H1 (cell line): Measurements from ENCODE around the gene SKAP2. TPM values are rescaled to one million over a fixed set of nuclear protein-coding genes. Genes with fewer than 3 reads are reported as not detected.

Experiments
- CTCF ChIA-PET: fragments of 300-600 bp; sonication (Branson Sonifier 250); formaldehyde crosslinking; loops from one replicate; lab custom pipeline; 2021; ENCODE audit not compliant: partially characterized antibody; lab: Charles Lee
- POLR2A ChIA-PET: fragments of 300-600 bp; sonication (Branson Sonifier 250); formaldehyde crosslinking; loops from one replicate; lab custom pipeline; 2021; ENCODE audit warnings: inconsistent platforms; ENCODE audit not compliant: partially characterized antibody; lab: Charles Lee
- DNase-seq, 2 experiments: peaks; one replicate each; pipeline versions ENCODE4 v3.0.0 to v3.0.0-alpha.2; 2010 to 2022; ENCODE audit warnings: low spot score in 2 of 2, low read depth in 1 of 2, mixed read lengths in 1 of 2
- FAIRE-seq: peaks from 2 replicates; lab custom pipeline; 2011; peaks lifted over from hg19 to GRCh38; lab: Jason Lieb, UNC
- H2AFZ ChIP-seq: 2 replicates; pipeline ENCODE4 v1.8.1; 2012; ENCODE audit warnings: low read length, inconsistent platforms
- H2AK5ac ChIP-seq: 2 replicates; pipeline ENCODE4 v1.6.1; 2013; ENCODE audit warnings: low read depth, low read length
- H2BK120ac ChIP-seq: replicated peaks from 2 replicates; pipeline ENCODE3; 2013; ENCODE audit warnings: low read depth, low read length, inconsistent platforms
- H2BK12ac ChIP-seq: 2 replicates; pipeline ENCODE4 v1.6.1; 2013; ENCODE audit warnings: low read depth, low read length
- H2BK15ac ChIP-seq: 2 replicates; pipeline ENCODE4 v1.6.1; 2013; ENCODE audit warnings: low read length
- H2BK20ac ChIP-seq: 2 replicates; pipeline ENCODE4 v1.6.1; 2013; ENCODE audit warnings: low read length
- H2BK5ac ChIP-seq: 2 replicates; pipeline ENCODE4 v1.6.1; 2013; ENCODE audit warnings: low read depth, low read length
- H3K14ac ChIP-seq: 2 replicates; pipeline ENCODE4 v1.6.1; 2013; ENCODE audit warnings: inconsistent platforms; ENCODE audit not compliant: insufficient read length
- H3K18ac ChIP-seq: 2 replicates; pipeline ENCODE4 v1.6.1; 2013; ENCODE audit warnings: low read length; ENCODE audit errors: extremely low read depth
- H3K23ac ChIP-seq: 2 replicates; pipeline ENCODE4 v1.6.1; 2013; ENCODE audit warnings: inconsistent platforms; ENCODE audit not compliant: insufficient read length
- H3K23me2 ChIP-seq: 2 replicates; pipeline ENCODE4 v1.6.1; 2013; ENCODE audit warnings: low read depth, low read length
- H3K27ac ChIP-seq: 2 replicates; pipeline ENCODE4 v1.6.1; 2011; ENCODE audit warnings: low read depth, low read length, inconsistent platforms
- H3K27me3 ChIP-seq, 4 experiments: replicated peaks in 1 of 4; 1 replicate in 1 of 4; 2 replicates in 3 of 4; pipeline versions ENCODE4 v1.6.1 to v1.8.1; 2011 to 2013; ENCODE audit warnings: low read length in 3 of 4, mild to moderate bottlenecking in 3 of 4, inconsistent platforms in 2 of 4, mixed read lengths in 2 of 4, moderate library complexity in 1 of 4; ENCODE audit not compliant: control insufficient read depth in 3 of 4, insufficient read depth in 3 of 4; ENCODE audit errors: extremely low read depth in 1 of 4
- H3K36me3 ChIP-seq, 4 experiments: 2 replicates each; pipeline versions ENCODE4 v1.6.1 to v1.8.1; 2011 to 2013; ENCODE audit warnings: mild to moderate bottlenecking in 4 of 4, low read length in 3 of 4, moderate library complexity in 2 of 4, control low read depth in 1 of 4, inconsistent platforms in 1 of 4; ENCODE audit not compliant: insufficient read depth in 4 of 4, control insufficient read depth in 2 of 4
- H3K4ac ChIP-seq: replicated peaks from 2 replicates; pipeline ENCODE3; 2013; ENCODE audit warnings: low read length, low read depth, mixed read lengths, inconsistent platforms; ENCODE audit not compliant: insufficient read length
- H3K4me1 ChIP-seq, 4 experiments: replicated peaks in 1 of 4; 1 replicate in 1 of 4; 2 replicates in 3 of 4; pipeline versions ENCODE4 v1.6.1 to v1.8.1; 2011 to 2013; ENCODE audit warnings: low read length in 3 of 4, inconsistent platforms in 2 of 4, mixed read lengths in 1 of 4; ENCODE audit not compliant: insufficient read depth in 4 of 4, control insufficient read depth in 3 of 4
- H3K4me2 ChIP-seq, 2 experiments: 2 replicates each; pipeline versions ENCODE4 v1.6.1 to v1.8.1; 2011 to 2013; ENCODE audit warnings: low read depth in 2 of 2, low read length in 2 of 2, control low read depth in 1 of 2, inconsistent platforms in 1 of 2, mild to moderate bottlenecking in 1 of 2; ENCODE audit not compliant: insufficient read depth in 1 of 2
- H3K4me3 ChIP-seq, 4 experiments: fragments of 200-600, 300-600 bp in 1 of 4; sonication (generic), shearing (Covaris generic), sonication (Bioruptor Twin) in 1 of 4; 2 replicates each; pipeline versions ENCODE4 v1.5.1 to v1.8.1; 2011 to 2016; ENCODE audit warnings: low read length in 4 of 4, low read depth in 3 of 4, control low read depth in 2 of 4, inconsistent platforms in 2 of 4, mild to moderate bottlenecking in 2 of 4, mixed read lengths in 1 of 4, moderate library complexity in 1 of 4; ENCODE audit not compliant: insufficient read depth in 2 of 4; ENCODE audit errors: extremely low read depth in 1 of 4
- H3K56ac ChIP-seq: replicated peaks from 2 replicates; pipeline ENCODE3; 2013; ENCODE audit warnings: low read depth, mild to moderate bottlenecking, mixed read lengths, low read length, inconsistent platforms; ENCODE audit not compliant: insufficient read length
- H3K79me1 ChIP-seq: 2 replicates; pipeline ENCODE4 v1.6.1; 2013; ENCODE audit warnings: low read depth, low read length, control low read depth
- H3K79me2 ChIP-seq, 2 experiments: 2 replicates each; pipeline versions ENCODE4 v1.6.1 to v1.8.1; 2012 to 2013; ENCODE audit warnings: low read length in 2 of 2, mild to moderate bottlenecking in 2 of 2, inconsistent platforms in 1 of 2; ENCODE audit not compliant: insufficient read depth in 2 of 2, control insufficient read depth in 1 of 2
- H3K9ac ChIP-seq, 4 experiments: replicated peaks in 1 of 4; 1 replicate in 1 of 4; 2 replicates in 3 of 4; pipeline versions ENCODE4 v1.6.1 to v1.8.1; 2011 to 2013; ENCODE audit warnings: low read depth in 3 of 4, low read length in 3 of 4, control low read depth in 2 of 4, mild to moderate bottlenecking in 2 of 4, moderate library complexity in 2 of 4, inconsistent platforms in 1 of 4; ENCODE audit errors: extremely low read depth in 1 of 4
- H3K9me3 ChIP-seq, 2 experiments: 2 replicates each; pipeline versions ENCODE4 v1.6.1 to v1.8.1; 2012 to 2013; ENCODE audit warnings: mild to moderate bottlenecking in 2 of 2, moderate library complexity in 2 of 2, control low read depth in 1 of 2, inconsistent platforms in 1 of 2, low read depth in 1 of 2, low read length in 1 of 2, mixed read lengths in 1 of 2; ENCODE audit not compliant: insufficient read depth in 2 of 2
- H4K20me1 ChIP-seq, 2 experiments: replicated peaks in 1 of 2; 2 replicates each; pipeline versions ENCODE3 to v1.8.1; 2011 to 2013; ENCODE audit warnings: inconsistent platforms in 2 of 2, low read length in 2 of 2, mild to moderate bottlenecking in 1 of 2; ENCODE audit not compliant: insufficient read depth in 2 of 2, control insufficient read depth in 1 of 2
- H4K5ac ChIP-seq: 2 replicates; pipeline ENCODE4 v1.6.1; 2013; ENCODE audit warnings: low read length, low read depth, mixed read lengths, inconsistent platforms; ENCODE audit not compliant: insufficient read length
- H4K8ac ChIP-seq: 2 replicates; pipeline ENCODE4 v1.8.0; 2013; ENCODE audit warnings: mild to moderate bottlenecking, moderate library complexity, low read length, inconsistent platforms; ENCODE audit not compliant: insufficient read depth; ENCODE audit errors: extremely low read depth
- H4K91ac ChIP-seq: replicated peaks from 2 replicates; pipeline ENCODE3; 2013; ENCODE audit warnings: low read length, mixed read lengths, inconsistent platforms; ENCODE audit not compliant: insufficient read length
- BCL11A ChIP-seq, 2 experiments: IDR thresholded peaks; one replicate each; pipeline ENCODE4 v1.6.1; 2011; ENCODE audit warnings: low read depth in 2 of 2, low read length in 2 of 2, mild to moderate bottlenecking in 2 of 2
- CBX8 ChIP-seq: fragments of 300-800, 300-1000 bp; sonication (generic); IDR thresholded peaks from 2 replicates; pipeline ENCODE4 v1.7.1; 2016; ENCODE audit warnings: low read depth, low read length, borderline replicate concordance
- CREB1 ChIP-seq: IDR thresholded peaks from 2 replicates; pipeline ENCODE4 v1.6.1; 2012; ENCODE audit warnings: inconsistent platforms
- GTF2F1 ChIP-seq: IDR thresholded peaks from 2 replicates; pipeline ENCODE4 v1.6.1; 2012; ENCODE audit warnings: low read depth, low read length, improper control_type of control experiment, borderline replicate concordance
- HDAC2 ChIP-seq, 2 experiments: fragments of 300-600 bp in 1 of 2; sonication (generic) in 1 of 2; IDR thresholded peaks; 2 replicates each; pipeline ENCODE4 v1.6.1; 2011 to 2012; ENCODE audit warnings: low read depth in 2 of 2, low read length in 2 of 2, mild to moderate bottlenecking in 2 of 2, moderate library complexity in 2 of 2, borderline replicate concordance in 1 of 2, inconsistent platforms in 1 of 2
- HDAC6 ChIP-seq: IDR thresholded peaks from one replicate; pipeline ENCODE4 v1.7.1; 2012; ENCODE audit warnings: low read depth, mild to moderate bottlenecking, inconsistent platforms, low read length, moderate library complexity
- KDM4A ChIP-seq: IDR thresholded peaks from one replicate; pipeline ENCODE4 v1.7.1; 2012; ENCODE audit warnings: low read depth, mild to moderate bottlenecking, moderate library complexity, low read length, inconsistent platforms; ENCODE audit not compliant: severe bottlenecking
- MAFK ChIP-seq: IDR thresholded peaks from 2 replicates; pipeline ENCODE4 v1.6.1; 2012; ENCODE audit warnings: low read depth, mild to moderate bottlenecking, improper control_type of control experiment, low read length
- POLR2A ChIP-seq, 2 experiments: IDR thresholded peaks; 1 replicate in 1 of 2; 2 replicates in 1 of 2; pipeline ENCODE4 v1.6.1; 2011; ENCODE audit warnings: low read depth in 2 of 2, low read length in 2 of 2, mild to moderate bottlenecking in 2 of 2; ENCODE audit errors: control extremely low read depth in 1 of 2
- RXRA ChIP-seq: IDR thresholded peaks from 2 replicates; pipeline ENCODE4 v1.6.1; 2011; ENCODE audit warnings: low read depth, mild to moderate bottlenecking, low read length, moderate library complexity; ENCODE audit not compliant: insufficient read depth
- SAP30 ChIP-seq: fragments of 300-600 bp; sonication (generic); IDR thresholded peaks from 2 replicates; pipeline ENCODE4 v1.7.1; 2012; ENCODE audit warnings: low read length, moderate library complexity, mild to moderate bottlenecking, inconsistent platforms; ENCODE audit not compliant: insufficient read depth, insufficient replicate concordance
- SIN3A ChIP-seq, 2 experiments: IDR thresholded peaks in 1 of 2; conservative IDR thresholded peaks in 1 of 2; 2 replicates each; pipeline ENCODE4 v1.6.1; 2011 to 2012; ENCODE audit warnings: low read length in 2 of 2, improper control_type of control experiment in 1 of 2, low read depth in 1 of 2, mild to moderate bottlenecking in 1 of 2
- SIRT6 ChIP-seq: IDR thresholded peaks from one replicate; pipeline ENCODE4 v1.7.1; 2012; ENCODE audit warnings: low read length, inconsistent platforms
- WGBS, 2 experiments: shearing (Covaris generic) in 1 of 2; methylation state at CpG; one replicate each; pipeline versions ENCODE4 v1.1.6 to v1.1.7; 2013 to 2015; ENCODE audit warnings: low lambda C conversion rate in 2 of 2, mixed read lengths in 2 of 2, inconsistent platforms in 1 of 2, low coverage in 1 of 2, missing lambda C conversion rate in 1 of 2; ENCODE audit not compliant: insufficient replicate concordance in 2 of 2, insufficient coverage in 1 of 2, insufficient read length in 1 of 2; ENCODE audit errors: extremely low coverage in 1 of 2, missing lambda C conversion rate in 1 of 2; 5-methylcytosine and 5-hydroxymethylcytosine counted together
- polyA plus RNA-seq, 7 experiments: library from polyadenylated mRNA; depleted of rRNA in 3 of 7; stranded (reverse) in 5 of 7; unstranded in 2 of 7; fragments of >200 nt in 5 of 7; fragments of 200-250 nt in 2 of 7; gene quantifications; 1 replicate in 5 of 7; 2 replicates in 1 of 7; 4 replicates in 1 of 7; pipeline versions ENCODE4 v1.2.1 to v1.2.3, GENCODE V29; 2011 to 2013; ENCODE audit warnings: missing spikeins in 2 of 7, mixed read lengths in 2 of 7
- total RNA-seq: library from RNA; stranded (reverse); fragmentation: NEBNext Ultra II Directional; extraction: Animal tissue kit (Norgen Biotek cat#: 25700); gene quantifications from 2 replicates; pipeline ENCODE4 v1.2.1, GENCODE V29; 2021
- TF ChIP-seq, protein P1 (sequence below): IDR thresholded peaks from 2 replicates; pipeline ENCODE4 v1.6.1; 2012; ENCODE audit warnings: inconsistent platforms

Gene SKAP2
- total and polyA plus RNA-seq, 2 of the 8 experiments (the other 6 are each of a cell fraction or from before 2014, with no cell fraction given) = 0.53 to 5.1 TPM

DNA sequence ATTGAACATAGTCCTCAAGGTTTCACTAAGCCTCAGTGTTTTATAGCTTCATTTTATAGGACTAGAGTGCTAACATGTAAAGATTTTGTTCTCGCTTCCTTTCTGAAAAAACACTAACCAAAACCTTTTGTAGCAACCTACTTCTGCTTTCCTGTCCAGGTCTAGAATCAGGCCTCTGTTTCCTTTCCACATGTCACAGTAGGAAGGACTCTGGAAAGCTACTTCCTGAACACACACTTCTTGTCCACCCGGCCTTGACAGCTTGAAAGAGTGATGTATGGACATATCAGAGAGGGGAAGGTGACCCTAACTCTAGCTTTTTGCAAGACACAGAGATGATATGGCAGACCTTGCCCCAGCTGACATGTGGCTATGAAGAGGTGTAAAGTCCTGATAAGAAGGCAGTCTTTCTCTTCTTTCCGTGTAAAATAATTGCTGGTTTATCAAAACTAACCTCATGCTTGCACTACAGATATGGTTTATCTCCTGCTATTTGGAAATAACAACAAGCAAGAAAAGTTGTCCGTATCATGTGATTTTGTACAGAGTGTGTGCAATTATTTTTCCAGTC is 175.4 kb downstream of the SKAP2 start:
- no peak overlapping the region for H2AK5ac ChIP-seq
- H3K4me3 ChIP-seq = no peak overlapping the region
- H4K20me1 ChIP-seq = no peaks in the 10 kb centered on the region
- no peak overlapping the region for H3K4me2 ChIP-seq
- H3K9me3 ChIP-seq = no peaks in the 10 kb centered on the region
- no peak overlapping the region for H3K23ac ChIP-seq
- ChIA-PET CTCF (interaction anchor here (2.3 kb wide), 1 partner anchor 454 kb away, joined by 7 read pairs; the partner anchor contains the start of gene HOXA5), POLR2A (no interaction called here)
- H3K4me1 ChIP-seq = peaks cover 0 to 7% (median 1%) of the 10 kb centered on the region in 4 experiments; a peak in 1 of 7 replicates
- no peak overlapping the region for H2AFZ ChIP-seq
- H3K23me2 ChIP-seq = no peaks in the 10 kb centered on the region
- no peak overlapping the region for H4K5ac ChIP-seq
- no peak overlapping the region for H3K4ac ChIP-seq
- no peaks in the 10 kb centered on the region for H3K79me2 ChIP-seq
- H3K18ac ChIP-seq = no peak overlapping the region
- H3K14ac ChIP-seq = no peak overlapping the region
- H4K8ac ChIP-seq = no peak overlapping the region
- H2BK20ac ChIP-seq = no peak overlapping the region
- H3K9ac ChIP-seq = no peak overlapping the region
- DNase-seq (no peak), FAIRE-seq (no peak)
- no peaks in the 10 kb centered on the region for H3K79me1 ChIP-seq
- no peak overlapping the region for H3K56ac ChIP-seq
- 92% methylated on average over 4 of the region's 4 CpGs; no CpG with 5 or more reads in 1 of the 2 experiments for WGBS, 2 experiments
- H2BK5ac ChIP-seq = no peak overlapping the region
- no peak overlapping the region for H2BK12ac ChIP-seq
- H2BK15ac ChIP-seq = no peak overlapping the region
- H3K36me3 ChIP-seq = no peaks in the 10 kb centered on the region
- no peaks in the 10 kb centered on the region for H3K27me3 ChIP-seq
- no peak overlapping the region for H4K91ac ChIP-seq
- no peak overlapping the region for H2BK120ac ChIP-seq
- no peak overlapping the region for H3K27ac ChIP-seq
- TF ChIP-seq HDAC6 = no peak
- TF ChIP-seq BCL11A (IDR thresholded peaks at IDR 0.05; ENCODE audit: low read depth in 2 of 2, low read length in 2 of 2) = no peak
- no peak for TF ChIP-seq HDAC2 (IDR thresholded peaks at IDR 0.05; ENCODE audit: borderline replicate concordance in 1 of 2, low read depth in 2 of 2, low read length in 2 of 2)
- no peak for TF ChIP-seq SIN3A (conservative IDR thresholded peaks at IDR 0.05 in 1 of 2, IDR thresholded peaks at IDR 0.05 in 1 of 2; ENCODE audit: low read depth in 1 of 2, low read length in 2 of 2)
- TF ChIP-seq SAP30 = no peak
- TF ChIP-seq, protein P1, sequence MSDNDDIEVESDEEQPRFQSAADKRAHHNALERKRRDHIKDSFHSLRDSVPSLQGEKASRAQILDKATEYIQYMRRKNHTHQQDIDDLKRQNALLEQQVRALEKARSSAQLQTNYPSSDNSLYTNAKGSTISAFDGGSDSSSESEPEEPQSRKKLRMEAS = no peak
- TF ChIP-seq KDM4A = no peak
- no peak for TF ChIP-seq CREB1
- no peak for TF ChIP-seq MAFK
- TF ChIP-seq POLR2A (IDR thresholded peaks at IDR 0.05; ENCODE audit: control extremely low read depth in 1 of 2, low read depth in 2 of 2, low read length in 2 of 2) = no peak
- TF ChIP-seq SIRT6 = no peak
- no peak for TF ChIP-seq CBX8
- TF ChIP-seq GTF2F1 = no peak
- no peak for TF ChIP-seq RXRA
